T-helper 1 cell (primary cell): ENCODE results near the gene RAB34.

ENCODE experiments used
- DNase-seq, 5 donors: peaks; one replicate each; pipeline ENCODE4 v3.0.0-alpha.2; 2012 to 2020

RAB34 gene

GRCh38 chr17:28675490-28675889 lies 42.2 kb downstream of the RAB34 start:
- no peak for DNase-seq

DNA sequence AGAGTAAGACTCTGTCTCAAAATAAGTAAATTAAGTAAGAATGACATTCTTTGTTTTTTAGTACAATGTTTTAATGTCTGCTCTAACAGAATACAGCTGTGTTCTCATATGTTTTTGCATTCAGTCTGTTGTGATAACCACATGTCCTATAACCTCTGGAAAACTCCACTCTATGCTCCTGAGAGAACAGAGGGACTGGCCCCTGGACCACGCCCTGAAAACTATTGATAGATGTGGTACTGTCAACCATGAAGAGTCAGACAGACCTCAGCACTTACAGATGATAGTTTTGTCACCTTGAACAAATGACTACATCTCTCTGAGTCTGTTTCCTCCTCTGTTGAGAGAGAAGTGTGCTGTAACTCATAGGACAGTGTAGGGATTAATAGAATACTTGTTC lies 47.8 kb downstream of the RAB34 start:
- no peak for DNase-seq

- DNase-seq, result no peak
These were observed 49.8 kb downstream of the RAB34 start for GRCh38 chr17:28667870-28668269.

GRCh38 chr17:28665994-28666393 lies 51.7 kb downstream of the RAB34 start:
- no peak for DNase-seq
